IMR-90 (cell line): ENCODE measurements around the gene DYNLT4. TPM values are rescaled to one million over a fixed set of nuclear protein-coding genes. Genes with fewer than 3 reads are reported as not detected.

Experiments used
- ATAC-seq: fragments of 200-7000 bp; cut with Tn5 transposase; 2 replicates; pipeline ENCODE4 v1.9.1; 2020; ENCODE audit warnings: low read depth, mild to moderate bottlenecking, moderate library complexity
- BruUV-seq: library from RNA; stranded (reverse); fragments of 400-500 nt; replicated peaks from 2 replicates; lab custom pipeline; 2021; lab: Mats Ljungman, UMichigan
- CTCF ChIA-PET: fragments of 300-600 bp; formaldehyde crosslinking; extraction: SDS; loops from one replicate; lab custom pipeline; 2021; ENCODE audit warnings: antibody characterized with exemption; lab: Yijun Ruan, JAX
- POLR2A ChIA-PET: fragments of 300-600 bp; sonication (Branson Sonifier 250); formaldehyde crosslinking; loops from one replicate; lab custom pipeline; 2022; ENCODE audit warnings: antibody characterized with exemption; ENCODE audit not compliant: unreplicated experiment; lab: Charles Lee
- DNase-seq: peaks from one replicate; pipeline ENCODE4 v3.0.0; 2013
- H2AFZ ChIP-seq: replicated peaks from 2 replicates; pipeline ENCODE3; 2013; ENCODE audit warnings: low read length, mild to moderate bottlenecking; ENCODE audit not compliant: poor library complexity
- H2AK5ac ChIP-seq: 2 replicates; pipeline ENCODE4 v1.6.1; 2013; ENCODE audit warnings: low read depth, low read length, inconsistent platforms
- H2AK9ac ChIP-seq: replicated peaks from 2 replicates; pipeline ENCODE3; 2013; ENCODE audit warnings: mild to moderate bottlenecking, low read depth, low read length, moderate library complexity; ENCODE audit not compliant: poor library complexity
- H2BK120ac ChIP-seq: 2 replicates; pipeline ENCODE4 v1.6.1; 2013; ENCODE audit warnings: low read depth, low read length, inconsistent platforms
- H2BK15ac ChIP-seq: 3 replicates; pipeline ENCODE4 v1.6.1; 2013; ENCODE audit warnings: low read depth, low read length, inconsistent platforms
- H2BK20ac ChIP-seq: 2 replicates; pipeline ENCODE4 v1.6.1; 2013; ENCODE audit warnings: low read depth, mild to moderate bottlenecking, inconsistent platforms, low read length, moderate library complexity
- H2BK5ac ChIP-seq: 2 replicates; pipeline ENCODE4 v1.6.1; 2013; ENCODE audit warnings: mild to moderate bottlenecking, low read depth, low read length, inconsistent platforms; ENCODE audit not compliant: poor library complexity, severe bottlenecking
- H3K14ac ChIP-seq: replicated peaks from 2 replicates; pipeline ENCODE4 v1.6.1; 2013; ENCODE audit warnings: low read depth, low read length, inconsistent platforms
- H3K18ac ChIP-seq: 2 replicates; pipeline ENCODE4 v1.6.1; 2013; ENCODE audit warnings: low read depth, low read length, control low read depth
- H3K23ac ChIP-seq: 2 replicates; pipeline ENCODE4 v1.6.1; 2013; ENCODE audit warnings: low read depth, low read length, inconsistent platforms
- H3K27ac ChIP-seq: 2 replicates; pipeline ENCODE4 v1.5.1; 2013; ENCODE audit warnings: mild to moderate bottlenecking, control low read depth, low read length; ENCODE audit not compliant: insufficient read depth
- H3K27me3 ChIP-seq: 2 replicates; pipeline ENCODE4 v1.6.1; 2013; ENCODE audit warnings: low read length; ENCODE audit not compliant: control insufficient read depth, insufficient read depth
- H3K36me3 ChIP-seq: 2 replicates; pipeline ENCODE4 v1.6.1; 2013; ENCODE audit warnings: low read length, mixed read lengths; ENCODE audit not compliant: control insufficient read depth, insufficient read depth
- H3K4ac ChIP-seq: 2 replicates; pipeline ENCODE4 v1.6.1; 2013; ENCODE audit warnings: low read depth, low read length, inconsistent platforms
- H3K4me1 ChIP-seq: 2 replicates; pipeline ENCODE4 v1.6.1; 2013; ENCODE audit warnings: low read length, mixed read lengths; ENCODE audit not compliant: control insufficient read depth, insufficient read depth
- H3K4me2 ChIP-seq: 2 replicates; pipeline ENCODE4 v1.6.1; 2013; ENCODE audit warnings: low read depth, mild to moderate bottlenecking, control low read depth, low read length, moderate library complexity
- H3K4me3 ChIP-seq: 2 replicates; pipeline ENCODE4 v1.5.1; 2013; ENCODE audit warnings: low read depth, mild to moderate bottlenecking, control low read depth, low read length, moderate library complexity; ENCODE audit not compliant: insufficient read depth
- H3K56ac ChIP-seq: 2 replicates; pipeline ENCODE4 v1.6.1; 2013; ENCODE audit warnings: low read length, inconsistent platforms; ENCODE audit not compliant: insufficient read depth; ENCODE audit errors: extremely low read depth
- H3K79me1 ChIP-seq, 2 experiments: 2 replicates each; pipeline ENCODE4 v1.6.1; 2013; ENCODE audit warnings: low read length in 2 of 2, inconsistent platforms in 1 of 2, low read depth in 1 of 2
- H3K9ac ChIP-seq: 2 replicates; pipeline ENCODE4 v1.6.1; 2013; ENCODE audit warnings: low read depth, low read length, control low read depth
- H3K9me1 ChIP-seq: 2 replicates; pipeline ENCODE4 v1.6.1; 2013; ENCODE audit warnings: low read length, inconsistent platforms; ENCODE audit not compliant: insufficient read depth
- H3K9me3 ChIP-seq: 2 replicates; pipeline ENCODE4 v1.6.1; 2013; ENCODE audit warnings: low read length; ENCODE audit not compliant: control insufficient read depth, insufficient read depth
- H4K20me1 ChIP-seq: 2 replicates; pipeline ENCODE4 v1.6.1; 2013; ENCODE audit warnings: low read length, inconsistent platforms; ENCODE audit not compliant: insufficient read depth
- H4K5ac ChIP-seq: 2 replicates; pipeline ENCODE4 v1.6.1; 2013; ENCODE audit warnings: mild to moderate bottlenecking, low read depth, low read length, control low read depth
- H4K8ac ChIP-seq, 2 experiments: 2 replicates each; pipeline ENCODE4 v1.6.1; 2013; ENCODE audit warnings: low read depth in 2 of 2, low read length in 2 of 2, control low read depth in 1 of 2, inconsistent platforms in 1 of 2
- H4K91ac ChIP-seq: 2 replicates; pipeline ENCODE4 v1.6.1; 2013; ENCODE audit warnings: low read depth, low read length, inconsistent platforms; ENCODE audit not compliant: insufficient read depth
- CEBPB ChIP-seq: IDR thresholded peaks from 2 replicates; pipeline ENCODE4 v1.6.1; 2012; ENCODE audit warnings: low read depth, low read length, improper control_type of control experiment
- CTCF ChIP-seq: conservative IDR thresholded peaks from 2 replicates; pipeline ENCODE4 v1.5.1; 2012; ENCODE audit warnings: mild to moderate bottlenecking, low read depth, low read length, improper control_type of control experiment
- FOS ChIP-seq: fragments of 150-350 bp; IDR thresholded peaks from 2 replicates; pipeline ENCODE4 v1.6.1; 2016; ENCODE audit warnings: low read depth, low read length
- MAFK ChIP-seq: IDR thresholded peaks from 2 replicates; pipeline ENCODE4 v1.6.1; 2012; ENCODE audit warnings: low read depth, low read length, improper control_type of control experiment
- MXI1 ChIP-seq: IDR thresholded peaks from 2 replicates; pipeline ENCODE4 v1.6.1; 2012; ENCODE audit warnings: low read depth, mild to moderate bottlenecking, low read length, moderate library complexity, borderline replicate concordance
- NFE2L2 ChIP-seq: fragments of 150-350 bp; IDR thresholded peaks from 2 replicates; pipeline ENCODE4 v1.6.1; 2016; ENCODE audit warnings: low read depth, mild to moderate bottlenecking, low read length
- POLR2A ChIP-seq: IDR thresholded peaks from 2 replicates; pipeline ENCODE4 v1.6.1; 2012; ENCODE audit warnings: mild to moderate bottlenecking, low read depth, low read length
- RCOR1 ChIP-seq: IDR thresholded peaks from 2 replicates; pipeline ENCODE4 v1.6.1; 2012; ENCODE audit warnings: mild to moderate bottlenecking, low read length, improper control_type of control experiment; ENCODE audit not compliant: insufficient replicate concordance
- RFX5 ChIP-seq: IDR thresholded peaks from 2 replicates; pipeline ENCODE4 v1.8.0; 2012; ENCODE audit warnings: low read depth, mild to moderate bottlenecking, low read length, moderate library complexity
- WGBS, 2 experiments: methylation state at CpG; one replicate each; pipeline versions ENCODE4 v1.1.5 to v1.1.7; 2013; ENCODE audit warnings: missing lambda C conversion rate in 2 of 2; ENCODE audit not compliant: insufficient read length in 1 of 2; ENCODE audit errors: extremely low coverage in 2 of 2; 5-methylcytosine and 5-hydroxymethylcytosine counted together
- dilution Hi-C: fragments of 300-500 bp; cut with HindIII; formaldehyde crosslinking; loops from one replicate; pipeline ENCODE4 v1.14.3; 2018; ENCODE audit warnings: low sequenced_read_pairs; ENCODE audit not compliant: unreplicated experiment
- in situ Hi-C: fragments of 300-500 bp; cut with MboI; formaldehyde crosslinking; loops from 3 replicates; pipeline ENCODE4 v1.14.3; 2019; ENCODE audit warnings: low sequenced_read_pairs, inconsistent platforms, mixed read lengths
- intact Hi-C: fragments of 100-400 bp; cut with micrococcal nuclease; formaldehyde crosslinking; loops from 2 replicates; pipeline ENCODE4 v1.10.0; 2022
- polyA plus RNA-seq, 3 experiments: library from polyadenylated mRNA; depleted of rRNA; stranded (reverse); fragments of >200 nt; gene quantifications; 2 replicates each; pipeline ENCODE4 v1.2.3, GENCODE V29; 2012; ENCODE audit warnings: low replicate concordance in 1 of 3
- total RNA-seq: library from RNA; depleted of rRNA; stranded (reverse); fragments of >200 nt; gene quantifications from 2 replicates; pipeline ENCODE4 v1.2.3, GENCODE V29; 2012
- TF ChIP-seq, protein P1 (sequence below): fragments of 150-350 bp; IDR thresholded peaks from 2 replicates; pipeline ENCODE4 v1.6.1; 2016; ENCODE audit warnings: low read depth, mild to moderate bottlenecking, low read length, moderate library complexity, borderline replicate concordance
- TF ChIP-seq, protein P2 (sequence below): fragments of 150-350 bp; IDR thresholded peaks from 2 replicates; pipeline ENCODE4 v1.6.1; 2017; ENCODE audit warnings: mild to moderate bottlenecking, antibody characterized with exemption, low read length, low read depth

DYNLT4 gene
- total and polyA plus RNA-seq, 2 of the 4 experiments (the other 2 are of a cell fraction), result not detected

DNA sequence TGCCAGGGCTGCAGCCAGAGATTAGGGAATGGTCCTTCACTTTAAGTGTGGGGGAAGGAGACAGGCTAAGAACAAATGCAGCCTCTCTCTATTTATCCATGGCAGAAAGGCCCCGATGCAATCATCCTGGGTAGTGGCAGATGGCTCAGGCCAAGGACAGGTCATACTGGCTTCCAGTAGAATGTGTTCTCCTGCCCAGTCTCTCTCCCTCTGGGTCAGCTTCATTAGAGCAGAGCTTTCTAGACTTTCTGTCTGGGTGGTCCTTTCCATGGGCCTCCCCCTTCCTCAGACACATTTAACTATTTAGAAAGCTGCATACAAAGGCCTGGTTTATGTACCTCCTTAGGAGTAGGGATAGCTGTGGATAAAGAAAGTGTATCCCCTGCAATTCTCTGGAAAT, 40.7 kb upstream of the DYNLT4 start:
- dilution Hi-C loops, result no loop called here
- ATAC-seq (no peak), DNase-seq (no peak)
- Histone ChIP-seq H3K9ac (no peak overlapping the region), H3K4me2 (no peak overlapping the region), H3K4me3 (no peak overlapping the region), H3K27ac (no peak overlapping the region), H3K18ac (no peak overlapping the region), H2AFZ (no peak overlapping the region), H4K91ac (no peak overlapping the region), H2AK5ac (no peak overlapping the region), H2AK9ac (no peak overlapping the region), H4K20me1 (no peaks in the 10 kb centered on the region), H2BK5ac (no peak overlapping the region), H2BK15ac (no peak overlapping the region), H3K79me1 (no peaks in the 10 kb centered on the region), H2BK120ac (no peak overlapping the region), H3K23ac (no peak overlapping the region), H3K9me3 (no peaks in the 10 kb centered on the region), H3K4ac (no peak overlapping the region), H3K9me1 (no peaks in the 10 kb centered on the region; the same call in 1 of the 2 replicates), H4K5ac (no peak overlapping the region), H4K8ac (no peak overlapping the region), H2BK20ac (no peak overlapping the region), H3K36me3 (peaks cover 4% of the 10 kb centered on the region; the same call in 1 of the 2 replicates), H3K27me3 (no peaks in the 10 kb centered on the region), H3K14ac (no peak overlapping the region), H3K56ac (no peak overlapping the region), H3K4me1 (no peaks in the 10 kb centered on the region)
- TF ChIP-seq MAFK (no peak), RFX5 (no peak), POLR2A (no peak), RCOR1 (no peak), MXI1 (no peak), FOS (no peak), CEBPB (no peak), NFE2L2 (no peak), CTCF (no peak)
- TF ChIP-seq, protein P1, sequence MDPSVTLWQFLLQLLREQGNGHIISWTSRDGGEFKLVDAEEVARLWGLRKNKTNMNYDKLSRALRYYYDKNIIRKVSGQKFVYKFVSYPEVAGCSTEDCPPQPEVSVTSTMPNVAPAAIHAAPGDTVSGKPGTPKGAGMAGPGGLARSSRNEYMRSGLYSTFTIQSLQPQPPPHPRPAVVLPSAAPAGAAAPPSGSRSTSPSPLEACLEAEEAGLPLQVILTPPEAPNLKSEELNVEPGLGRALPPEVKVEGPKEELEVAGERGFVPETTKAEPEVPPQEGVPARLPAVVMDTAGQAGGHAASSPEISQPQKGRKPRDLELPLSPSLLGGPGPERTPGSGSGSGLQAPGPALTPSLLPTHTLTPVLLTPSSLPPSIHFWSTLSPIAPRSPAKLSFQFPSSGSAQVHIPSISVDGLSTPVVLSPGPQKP, result no peak
- TF ChIP-seq, protein P2, sequence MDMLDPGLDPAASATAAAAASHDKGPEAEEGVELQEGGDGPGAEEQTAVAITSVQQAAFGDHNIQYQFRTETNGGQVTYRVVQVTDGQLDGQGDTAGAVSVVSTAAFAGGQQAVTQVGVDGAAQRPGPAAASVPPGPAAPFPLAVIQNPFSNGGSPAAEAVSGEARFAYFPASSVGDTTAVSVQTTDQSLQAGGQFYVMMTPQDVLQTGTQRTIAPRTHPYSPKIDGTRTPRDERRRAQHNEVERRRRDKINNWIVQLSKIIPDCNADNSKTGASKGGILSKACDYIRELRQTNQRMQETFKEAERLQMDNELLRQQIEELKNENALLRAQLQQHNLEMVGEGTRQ, result no peak
- WGBS, 2 experiments, result no CpG with 5 or more reads among the region's 1 CpG
- BruUV-seq, result no TSS peak
- in situ Hi-C loops, result no loop called here
- intact Hi-C loops, result no loop called here
- ChIA-PET POLR2A (no interaction called here), CTCF (interaction anchor here (0.5 kb wide), 1 partner anchor 115 kb away, joined by 3 read pairs; no protein-coding TSS in a partner anchor)
